ENCODE results near the gene ADAD1.
A peak's percentile ranks its signal among the peaks of the same experiment; 100 is the strongest.

Gene ADAD1

DNA sequence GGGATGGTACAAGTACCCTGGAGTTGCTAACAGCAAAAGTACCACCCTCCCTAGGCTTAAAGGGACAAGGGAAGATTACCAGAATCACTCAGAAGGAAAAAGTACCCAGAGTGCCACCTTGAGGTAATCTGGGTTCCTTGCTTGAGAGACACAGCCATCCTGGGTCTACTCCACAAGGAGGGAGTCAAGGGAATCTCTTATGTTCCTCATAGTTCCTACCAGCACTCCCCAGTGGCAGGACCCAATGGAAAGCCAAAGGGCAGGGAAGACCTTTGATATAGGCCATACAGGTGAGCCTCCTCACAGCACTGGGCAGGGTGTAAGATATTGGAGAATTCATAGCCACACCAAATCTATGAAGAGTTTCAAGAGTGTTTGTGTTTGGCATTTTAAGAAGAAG, 72.0 kb downstream of the ADAD1 start:
- H3K4me3 ChIP-seq (ENCODE audit: low read length): no peak overlapping the region
- peak; percentile 7 for DNase-seq (ENCODE audit: low read depth)
- TF ChIP-seq, protein P1, sequence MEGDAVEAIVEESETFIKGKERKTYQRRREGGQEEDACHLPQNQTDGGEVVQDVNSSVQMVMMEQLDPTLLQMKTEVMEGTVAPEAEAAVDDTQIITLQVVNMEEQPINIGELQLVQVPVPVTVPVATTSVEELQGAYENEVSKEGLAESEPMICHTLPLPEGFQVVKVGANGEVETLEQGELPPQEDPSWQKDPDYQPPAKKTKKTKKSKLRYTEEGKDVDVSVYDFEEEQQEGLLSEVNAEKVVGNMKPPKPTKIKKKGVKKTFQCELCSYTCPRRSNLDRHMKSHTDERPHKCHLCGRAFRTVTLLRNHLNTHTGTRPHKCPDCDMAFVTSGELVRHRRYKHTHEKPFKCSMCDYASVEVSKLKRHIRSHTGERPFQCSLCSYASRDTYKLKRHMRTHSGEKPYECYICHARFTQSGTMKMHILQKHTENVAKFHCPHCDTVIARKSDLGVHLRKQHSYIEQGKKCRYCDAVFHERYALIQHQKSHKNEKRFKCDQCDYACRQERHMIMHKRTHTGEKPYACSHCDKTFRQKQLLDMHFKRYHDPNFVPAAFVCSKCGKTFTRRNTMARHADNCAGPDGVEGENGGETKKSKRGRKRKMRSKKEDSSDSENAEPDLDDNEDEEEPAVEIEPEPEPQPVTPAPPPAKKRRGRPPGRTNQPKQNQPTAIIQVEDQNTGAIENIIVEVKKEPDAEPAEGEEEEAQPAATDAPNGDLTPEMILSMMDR (conservative IDR thresholded peaks at IDR 0.05; ENCODE audit: low read length): peak; percentile 26

DNA sequence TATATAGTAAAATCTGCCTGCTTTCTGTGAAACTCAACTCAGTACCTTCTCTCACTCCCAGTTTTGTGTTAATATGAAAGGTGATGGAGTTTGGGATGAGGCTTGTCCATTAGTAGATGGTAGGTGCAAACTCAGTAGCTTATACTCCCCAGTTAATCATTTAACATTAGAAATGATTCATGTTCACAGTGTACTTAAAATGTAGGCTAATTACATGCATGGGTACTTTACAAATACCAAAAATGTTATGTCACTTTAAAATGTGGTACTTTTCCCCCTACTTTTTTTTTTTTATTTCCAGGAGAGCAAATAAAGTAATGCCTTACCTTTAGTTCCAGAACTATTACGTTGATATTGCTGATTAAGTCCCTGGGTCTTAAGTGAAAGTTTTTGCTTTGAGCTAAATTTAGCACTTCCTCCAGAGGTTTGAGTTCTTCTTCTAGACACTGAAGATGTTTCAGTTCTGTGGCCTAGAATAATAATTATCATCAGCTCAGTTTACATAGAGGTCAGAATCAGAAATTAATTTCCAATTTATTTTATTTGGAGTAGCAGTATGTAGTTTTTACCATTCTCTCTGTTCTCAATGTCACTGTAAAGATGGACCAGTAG, 74.7 kb downstream of the ADAD1 start:
- H3K4me3 ChIP-seq (ENCODE audit: low read length): no peak overlapping the region
- DNase-seq (ENCODE audit: low read depth): no peak
- TF ChIP-seq, protein P1 (conservative IDR thresholded peaks at IDR 0.05; ENCODE audit: low read length): no peak

DNA sequence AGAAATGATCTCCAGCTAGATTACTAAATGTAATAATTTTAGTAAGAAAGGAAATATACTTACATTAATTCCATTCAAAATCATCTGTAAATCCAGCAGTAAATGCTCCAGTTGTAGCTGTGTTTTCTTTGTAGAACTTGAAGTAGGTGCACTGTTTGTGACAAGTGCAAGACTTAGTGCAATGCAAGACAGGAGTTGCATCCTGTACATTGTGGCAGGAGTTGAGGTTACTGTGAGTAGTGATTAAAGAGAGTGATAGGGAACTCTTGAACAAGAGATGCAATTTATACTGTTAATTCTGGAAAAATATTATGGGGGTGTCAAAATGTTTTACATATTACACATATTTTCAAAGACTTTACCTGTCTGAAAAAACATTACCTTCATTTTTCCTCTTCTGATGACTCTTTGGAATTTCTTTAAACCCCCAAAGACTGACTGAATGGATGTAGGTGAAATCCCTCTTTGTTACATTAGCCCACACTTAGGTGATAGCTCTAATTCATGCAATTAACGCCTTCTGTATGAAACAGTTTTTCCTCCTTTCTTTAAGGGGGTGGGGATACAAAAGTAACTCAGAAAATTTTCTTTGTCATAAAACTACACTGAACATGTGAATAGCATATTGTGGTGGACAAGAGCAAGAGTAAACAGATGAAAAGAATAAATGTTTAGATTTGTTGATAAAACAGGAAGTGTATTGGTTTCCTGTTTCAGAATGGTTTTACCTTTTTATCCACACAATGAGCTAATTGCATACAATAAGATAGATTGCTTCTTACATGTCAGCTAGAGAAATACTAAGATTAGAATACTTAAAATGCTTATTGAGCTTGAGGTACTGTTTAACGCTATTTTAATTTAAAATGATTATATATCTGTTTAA, 77.7 kb downstream of the ADAD1 start, which contains the start of gene IL2:
Gene IL2 (minus strand): TSS at position 495 of the 886 bp plus-strand sequence. CDS start 285 bp downstream, at position 210.
- TF ChIP-seq, protein P1 (conservative IDR thresholded peaks at IDR 0.05; ENCODE audit: low read length): no peak
- no peak within 1 kb of the TSS for H3K4me3 ChIP-seq (ENCODE audit: low read length)
- no peak for DNase-seq (ENCODE audit: low read depth)

DNA sequence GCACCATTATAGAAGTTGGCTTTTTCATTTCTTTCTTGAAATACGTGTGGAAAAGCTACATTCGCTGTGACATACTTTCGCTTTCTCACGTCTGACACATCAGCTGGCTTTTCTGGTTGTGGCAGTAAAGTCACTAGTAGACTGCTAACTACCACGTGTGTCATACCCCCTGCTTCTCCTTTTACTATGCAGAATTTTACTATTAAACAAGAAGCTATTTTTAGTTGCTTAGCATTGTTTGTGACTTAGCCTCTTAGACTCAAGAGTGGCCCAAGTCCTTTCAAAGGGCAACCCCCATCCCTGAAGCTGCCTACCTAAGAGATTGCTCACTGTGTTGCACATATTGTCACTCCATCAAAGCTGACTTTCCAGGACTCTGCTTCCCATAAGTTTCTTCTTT, 79.8 kb downstream of the ADAD1 start:
- TF ChIP-seq, protein P1 (conservative IDR thresholded peaks at IDR 0.05; ENCODE audit: low read length): no peak
- peak overlapping the region; percentile 41 for H3K4me3 ChIP-seq (ENCODE audit: low read length)
- DNase-seq (ENCODE audit: low read depth): peak; percentile 21

DNA sequence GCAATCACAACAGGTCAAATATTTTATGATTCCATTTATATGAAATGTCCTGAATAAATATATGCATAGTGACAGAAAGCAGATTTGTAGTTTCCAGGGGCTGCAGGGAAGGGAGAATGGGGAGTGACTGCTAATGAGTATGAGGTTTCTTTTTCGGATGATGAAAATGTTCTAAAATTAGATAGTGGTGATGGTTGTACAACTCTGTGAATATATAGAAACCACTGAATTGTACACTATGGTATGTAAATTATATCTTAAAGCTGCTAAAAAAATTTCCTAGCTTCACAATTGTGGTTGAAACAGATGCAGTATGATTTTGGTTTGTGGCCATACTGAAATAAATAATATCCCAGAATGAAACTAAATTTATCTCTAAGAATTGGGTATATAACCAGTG, 90.6 kb downstream of the ADAD1 start:
- no peak overlapping the region for H3K4me3 ChIP-seq (ENCODE audit: low read length)
- TF ChIP-seq, protein P1 (conservative IDR thresholded peaks at IDR 0.05; ENCODE audit: low read length): no peak
- DNase-seq (ENCODE audit: low read depth): no peak

DNA sequence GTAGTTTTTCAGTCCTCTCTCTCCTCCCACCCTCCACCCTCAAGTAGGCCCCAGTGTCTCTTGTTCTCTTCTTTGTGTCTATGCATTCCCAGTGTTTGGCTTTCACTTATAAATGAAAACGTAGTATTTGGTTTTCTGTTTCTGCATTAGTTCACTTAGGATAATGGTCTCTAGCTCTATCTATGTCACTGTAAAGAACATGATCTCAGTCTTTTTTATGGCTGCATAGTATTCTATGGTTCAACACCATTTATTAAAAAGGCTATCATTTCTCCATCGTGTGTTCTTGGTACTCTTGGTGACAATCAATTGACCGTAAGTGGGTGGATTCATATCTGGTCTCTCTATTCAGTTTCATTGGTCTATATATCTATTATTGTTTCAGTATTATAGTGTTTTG, 96.4 kb downstream of the ADAD1 start:
- H3K4me3 ChIP-seq (ENCODE audit: low read length): no peak overlapping the region
- TF ChIP-seq, protein P1 (conservative IDR thresholded peaks at IDR 0.05; ENCODE audit: low read length): no peak
- no peak for DNase-seq (ENCODE audit: low read depth)

DNA sequence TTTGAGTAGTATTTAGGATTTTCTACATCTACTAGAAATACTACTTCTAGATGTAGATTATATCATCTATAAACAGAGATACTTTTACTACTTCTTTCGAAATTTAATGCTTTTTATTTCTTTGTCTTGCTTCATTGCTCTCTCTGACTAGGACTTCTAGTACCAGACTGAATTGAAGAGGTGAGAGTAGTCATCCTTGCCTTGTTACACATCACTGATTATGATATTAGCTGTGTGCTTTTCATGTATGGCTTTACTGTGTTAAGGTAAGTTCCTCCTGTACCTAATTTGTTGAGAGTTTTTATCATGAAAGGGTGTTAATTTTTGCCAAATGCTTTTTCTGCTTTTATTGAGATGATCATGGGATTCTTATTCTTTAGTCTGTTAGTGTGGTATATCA, 97.3 kb downstream of the ADAD1 start:
- H3K4me3 ChIP-seq (ENCODE audit: low read length): no peak overlapping the region
- DNase-seq (ENCODE audit: low read depth): no peak
- TF ChIP-seq, protein P1 (conservative IDR thresholded peaks at IDR 0.05; ENCODE audit: low read length): no peak

All from AG10803 (cell line).